SKM-1 treated with dmso at 0.1 percent for 144 hours (cell line): Measurements from ENCODE around the gene KRTAP9-3.
"Not testable (repeated sequence)": the region's sequence is repeated elsewhere in the genome, so short reads cannot be mapped to it uniquely, and the experiment has no call there.

Experiments
- DNase-seq: peaks from one replicate; lab custom pipeline; 2025; ENCODE audit not compliant: unreplicated experiment; lab: John Stamatoyannopoulos, UW

The KRTAP9-3 gene, protein sequence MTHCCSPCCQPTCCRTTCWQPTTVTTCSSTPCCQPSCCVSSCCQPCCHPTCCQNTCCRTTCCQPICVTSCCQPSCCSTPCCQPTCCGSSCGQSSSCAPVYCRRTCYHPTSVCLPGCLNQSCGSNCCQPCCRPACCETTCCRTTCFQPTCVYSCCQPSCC

DNA sequence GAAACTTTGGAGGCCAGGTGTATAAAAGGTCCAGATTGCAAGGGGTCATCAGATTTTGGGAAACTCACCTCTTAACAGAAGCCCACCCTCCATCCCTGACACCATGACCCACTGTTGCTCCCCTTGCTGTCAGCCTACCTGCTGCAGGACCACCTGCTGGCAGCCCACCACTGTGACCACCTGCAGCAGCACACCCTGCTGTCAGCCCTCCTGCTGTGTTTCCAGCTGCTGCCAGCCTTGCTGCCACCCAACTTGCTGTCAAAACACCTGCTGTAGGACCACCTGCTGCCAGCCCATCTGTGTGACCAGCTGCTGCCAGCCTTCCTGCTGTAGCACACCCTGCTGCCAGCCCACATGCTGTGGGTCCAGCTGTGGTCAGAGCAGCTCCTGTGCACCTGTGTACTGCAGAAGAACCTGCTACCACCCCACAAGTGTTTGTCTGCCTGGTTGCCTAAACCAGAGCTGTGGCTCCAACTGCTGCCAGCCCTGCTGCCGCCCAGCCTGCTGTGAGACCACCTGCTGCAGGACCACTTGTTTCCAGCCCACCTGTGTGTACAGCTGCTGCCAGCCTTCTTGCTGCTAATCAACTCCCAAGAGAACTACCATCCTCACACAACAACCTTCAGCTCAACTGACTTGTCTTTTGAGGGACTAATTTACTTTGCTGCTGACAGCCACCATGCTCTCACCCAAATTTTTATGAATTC, at the start of gene KRTAP9-3:
Gene KRTAP9-3, plus strand, starts transcription at position 51 of the 707 bp plus-strand sequence. Its CDS starts 53 bp downstream, at position 104.
- DNase-seq, result not testable (repeated sequence)

DNA sequence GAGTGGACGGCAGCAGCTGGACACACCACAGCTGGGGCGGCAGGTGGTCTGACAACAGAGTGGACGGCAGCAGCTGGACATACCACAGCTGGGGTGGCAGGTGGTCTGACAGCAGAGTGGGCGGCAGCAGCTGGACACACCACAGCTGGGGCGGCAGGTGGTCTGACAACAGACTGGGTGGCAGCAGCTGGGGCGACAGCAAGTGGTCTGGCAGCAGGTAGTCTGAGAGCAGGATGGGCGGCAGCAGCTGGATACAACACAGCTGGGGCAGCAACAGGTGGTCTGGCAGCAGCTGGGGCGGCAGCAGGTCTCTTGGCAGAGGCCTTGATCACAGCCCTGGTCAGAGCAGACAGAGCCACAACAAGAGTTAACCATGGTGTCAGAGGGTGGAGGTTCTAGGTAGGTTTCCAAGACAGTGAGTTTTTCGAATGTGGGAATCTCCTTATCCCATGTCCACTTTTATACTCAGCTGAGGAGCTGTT, 47.7 kb upstream of the KRTAP9-3 start, which contains the start of gene KRTAP4-1:
Gene KRTAP4-1, minus strand, starts transcription at position 432 of the 482 bp plus-strand sequence. Its CDS starts 57 bp downstream, at position 375.
- DNase-seq, result no peak

DNA sequence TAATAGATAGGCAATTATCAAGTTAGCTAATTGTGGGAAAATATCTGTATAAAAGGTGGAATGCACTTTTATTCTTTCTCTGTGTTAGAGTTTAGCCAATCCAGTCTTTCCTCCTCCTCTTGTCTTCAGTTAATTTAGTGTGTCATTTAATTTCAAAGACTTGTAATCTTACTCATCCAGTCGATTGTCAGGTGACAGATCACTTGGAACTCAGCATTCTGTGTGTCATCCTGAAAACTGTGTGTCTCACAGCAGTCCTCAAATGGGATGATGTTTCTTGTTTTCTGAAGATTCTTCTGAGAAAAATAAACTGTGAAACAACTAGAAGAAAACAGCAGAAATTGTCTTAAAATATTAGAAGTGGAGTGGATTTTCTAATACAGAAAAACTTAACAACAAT, 47.2 kb upstream of the KRTAP9-3 start:
- DNase-seq, result no peak

DNA sequence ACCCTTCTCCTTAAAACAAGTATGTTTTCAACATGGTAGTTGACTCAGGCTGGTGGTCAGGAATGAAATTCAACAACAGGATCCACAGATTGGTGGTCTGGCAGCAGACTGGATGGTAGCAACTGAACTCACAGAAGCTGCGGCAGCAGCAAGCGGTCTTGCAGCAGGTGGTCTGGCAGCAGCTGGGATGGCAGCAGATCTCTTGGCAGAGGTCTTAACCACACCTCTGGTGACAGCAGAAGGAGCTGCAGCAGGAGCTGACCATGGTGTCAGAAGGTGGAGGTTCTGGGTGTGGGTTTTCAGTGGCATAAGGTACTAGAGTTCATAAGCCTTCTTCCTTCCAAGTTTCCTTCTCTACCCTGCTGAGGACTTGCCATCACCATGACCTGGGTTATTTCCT, 45.4 kb upstream of the KRTAP9-3 start:
- DNase-seq, result no peak

DNA sequence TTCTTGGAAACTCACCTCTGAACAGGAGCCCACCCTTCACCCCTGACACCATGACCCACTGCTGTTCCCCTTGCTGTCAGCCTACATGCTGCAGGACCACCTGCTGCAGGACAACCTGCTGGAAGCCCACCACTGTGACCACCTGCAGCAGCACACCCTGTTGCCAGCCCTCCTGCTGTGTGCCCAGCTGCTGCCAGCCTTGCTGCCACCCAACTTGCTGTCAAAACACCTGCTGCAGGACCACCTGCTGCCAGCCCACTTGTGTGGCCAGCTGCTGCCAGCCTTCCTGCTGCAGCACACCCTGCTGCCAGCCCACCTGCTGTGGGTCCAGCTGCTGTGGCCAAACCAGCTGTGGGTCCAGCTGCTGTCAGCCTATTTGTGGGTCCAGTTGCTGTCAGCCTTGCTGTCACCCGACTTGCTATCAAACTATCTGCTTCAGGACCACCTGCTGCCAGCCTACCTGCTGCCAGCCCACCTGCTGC, 42.4 kb upstream of the KRTAP9-3 start, which contains the start of gene KRTAP9-1:
Gene KRTAP9-1, plus strand, starts transcription at position 51 of the 482 bp plus-strand sequence. Its CDS starts 0 bp downstream, at position 51.
- DNase-seq, result not testable (repeated sequence)

DNA sequence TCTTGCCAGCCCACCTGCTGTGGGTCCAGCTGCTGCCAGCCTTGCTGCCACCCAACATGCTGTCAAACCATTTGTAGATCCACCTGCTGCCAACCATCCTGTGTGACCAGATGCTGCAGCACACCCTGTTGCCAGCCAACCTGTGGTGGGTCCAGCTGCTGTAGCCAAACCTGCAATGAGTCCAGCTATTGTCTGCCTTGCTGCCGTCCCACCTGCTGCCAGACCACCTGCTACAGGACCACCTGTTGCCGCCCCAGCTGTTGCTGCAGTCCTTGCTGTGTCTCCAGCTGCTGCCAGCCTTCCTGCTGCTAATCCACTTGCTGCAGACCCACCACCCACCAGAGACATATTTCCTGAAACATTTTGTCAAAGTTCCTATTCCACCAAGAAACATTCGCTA, 41.9 kb upstream of the KRTAP9-3 start:
- no peak for DNase-seq

DNA sequence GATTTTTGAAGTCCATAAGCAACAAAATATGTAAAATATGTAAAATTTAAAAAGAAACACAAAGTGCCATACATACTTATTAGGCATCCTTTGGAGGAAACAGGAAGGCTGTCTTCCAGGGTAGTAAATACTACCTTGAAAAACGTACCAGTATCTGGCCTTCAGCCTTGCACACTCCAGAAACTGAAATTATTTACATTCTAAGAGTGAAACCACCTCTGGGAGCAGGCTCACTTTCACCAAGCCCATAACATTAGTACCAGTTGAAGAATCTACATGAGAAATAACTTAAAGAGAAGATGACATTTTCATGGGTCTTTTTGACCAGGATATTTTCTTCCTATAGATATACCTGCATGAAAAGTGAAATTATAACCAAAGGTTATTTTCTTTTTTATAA, 36.2 kb upstream of the KRTAP9-3 start:
- DNase-seq, result no peak

DNA sequence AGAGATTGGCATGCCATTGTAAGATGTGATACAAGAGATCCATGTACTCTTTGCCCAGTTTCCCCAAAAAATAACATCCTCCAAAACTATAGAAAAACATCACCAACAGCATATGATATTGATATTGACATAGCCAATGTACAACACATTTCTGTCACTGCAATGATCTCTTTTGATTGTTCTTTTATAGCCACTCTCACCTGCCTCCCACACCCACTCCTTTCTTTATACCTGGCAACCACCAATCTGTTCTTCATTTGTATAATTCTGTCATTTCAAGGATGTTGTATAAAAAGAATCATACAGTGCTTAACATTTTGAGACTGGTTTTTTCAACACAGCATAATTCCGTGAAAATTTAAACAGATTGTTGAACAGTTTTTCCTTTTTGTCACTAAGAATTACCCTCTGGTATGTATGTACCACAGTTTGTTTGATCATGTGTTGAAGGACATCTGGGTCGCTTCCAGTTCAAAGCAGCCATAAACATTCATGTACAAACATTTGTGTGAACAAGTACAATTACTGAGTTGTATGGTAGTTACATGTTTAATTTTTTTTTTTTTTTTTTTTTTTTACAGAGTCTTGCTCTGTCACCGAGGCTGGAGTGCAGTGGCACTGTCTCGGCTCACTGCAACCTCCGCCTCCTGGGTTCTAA, 32.7 kb upstream of the KRTAP9-3 start:
- DNase-seq, result no peak

DNA sequence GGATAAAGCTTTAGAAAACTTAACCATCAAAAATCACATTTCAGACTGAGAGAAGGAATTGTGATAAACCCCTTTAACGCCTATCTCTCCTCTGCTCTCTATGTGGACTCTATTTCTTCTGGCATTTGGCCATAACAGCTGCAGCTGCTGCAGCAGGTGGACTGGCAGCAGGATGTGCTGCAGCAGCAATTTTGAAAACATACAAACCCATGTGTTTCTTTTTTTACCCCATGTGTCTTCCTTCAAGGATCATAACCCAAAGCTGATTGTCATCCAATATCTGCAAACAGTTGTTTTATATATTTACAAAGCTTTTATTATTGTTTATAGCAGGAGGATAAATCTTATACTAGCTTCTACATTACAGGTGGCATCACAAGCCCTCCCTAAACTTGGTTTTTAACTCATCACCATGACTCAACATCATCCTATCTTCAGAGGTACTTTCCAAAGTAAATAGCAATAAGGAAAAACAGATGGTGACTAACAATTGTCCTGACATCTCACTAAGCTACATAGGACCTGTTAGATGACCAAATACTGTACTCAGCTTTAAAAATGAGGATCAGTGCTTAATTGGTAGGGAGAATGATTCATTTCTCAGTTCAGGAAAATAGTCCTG, 20.3 kb upstream of the KRTAP9-3 start:
- no peak for DNase-seq

DNA sequence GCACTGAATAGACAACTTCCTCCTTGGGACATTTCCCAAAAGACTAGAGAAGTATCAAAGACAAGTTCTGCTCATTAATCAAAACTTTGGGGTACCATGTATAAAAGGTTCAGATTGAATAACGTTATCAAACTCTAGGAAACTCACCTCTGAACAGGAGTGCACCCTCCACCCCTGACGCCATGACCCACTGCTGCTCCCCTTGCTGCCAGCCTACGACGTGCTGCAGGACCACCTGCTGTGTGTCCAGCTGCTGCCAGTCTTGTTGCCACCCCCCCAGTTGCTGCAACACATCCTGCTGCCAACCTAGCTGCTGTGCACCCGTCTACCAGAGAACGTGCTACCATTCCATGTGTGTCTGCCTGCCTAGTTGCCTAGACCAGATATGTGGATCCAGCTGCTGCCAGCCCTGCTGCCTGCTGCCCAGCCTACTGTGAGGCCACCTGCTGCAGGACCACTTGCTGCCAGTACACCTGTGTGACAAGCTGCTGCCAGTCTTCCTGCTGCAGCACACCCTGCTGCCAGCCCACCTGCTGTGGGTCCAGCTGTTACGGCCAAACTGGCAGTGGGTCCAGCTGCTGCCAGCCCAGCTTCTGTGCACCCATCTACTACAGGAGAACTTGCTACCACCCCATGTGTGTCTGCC, 19.6 kb upstream of the KRTAP9-3 start:
- no peak for DNase-seq

DNA sequence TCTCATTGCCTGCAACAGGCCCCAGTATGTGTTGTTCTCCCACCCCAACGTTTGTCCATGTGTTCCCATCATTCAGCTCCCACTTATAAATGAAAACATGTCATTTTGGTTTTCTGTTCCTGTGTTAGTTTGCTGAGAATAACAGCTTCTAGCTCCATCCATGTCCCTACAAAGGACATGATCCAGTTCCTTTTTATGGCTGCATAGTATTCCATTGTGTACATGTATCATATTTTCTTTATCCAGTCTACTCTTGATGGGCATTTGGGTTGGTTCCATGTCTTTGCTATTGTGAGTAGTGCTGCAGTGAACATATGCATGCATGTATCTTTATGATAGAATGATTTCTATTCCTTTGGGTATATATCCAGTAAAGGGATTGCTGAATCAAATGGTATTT, 16.6 kb upstream of the KRTAP9-3 start:
- no peak for DNase-seq

DNA sequence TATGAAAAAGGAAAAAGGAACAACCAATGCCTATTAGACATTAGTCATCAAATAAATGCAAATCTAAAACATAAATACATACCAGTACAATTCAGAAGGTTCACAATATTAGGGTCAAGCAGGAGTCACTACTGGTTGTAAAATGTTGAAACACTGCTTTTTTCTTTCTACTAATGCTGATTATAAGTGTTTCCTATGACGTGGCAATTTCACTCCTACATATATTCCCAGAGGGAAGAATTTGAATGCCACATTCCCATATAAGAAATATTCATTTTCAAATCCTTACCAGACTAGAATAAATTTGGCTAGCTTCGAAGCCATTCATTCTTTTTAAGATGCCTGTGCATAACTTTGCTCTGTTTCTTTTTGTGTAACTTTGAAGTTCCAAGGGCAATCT, 8.4 kb upstream of the KRTAP9-3 start:
- no peak for DNase-seq

DNA sequence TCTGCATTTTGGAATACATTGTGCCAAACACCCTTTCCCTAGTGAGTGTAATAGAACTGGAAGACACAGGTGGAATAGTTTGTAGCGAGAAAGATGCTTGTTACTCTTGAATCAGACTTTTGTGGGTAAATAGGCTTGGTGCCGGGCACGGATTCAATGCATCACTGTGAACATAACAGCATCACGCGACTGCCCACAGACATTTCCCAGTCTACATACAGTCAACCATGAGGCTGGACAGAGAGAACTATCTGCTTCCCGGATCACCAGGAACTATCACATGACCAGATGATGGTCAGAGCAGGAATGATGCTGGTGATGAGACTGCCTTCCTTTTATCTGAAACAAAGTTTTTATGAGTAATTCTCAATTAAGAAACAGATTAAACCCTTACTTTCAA, 6.2 kb upstream of the KRTAP9-3 start:
- DNase-seq, result no peak

DNA sequence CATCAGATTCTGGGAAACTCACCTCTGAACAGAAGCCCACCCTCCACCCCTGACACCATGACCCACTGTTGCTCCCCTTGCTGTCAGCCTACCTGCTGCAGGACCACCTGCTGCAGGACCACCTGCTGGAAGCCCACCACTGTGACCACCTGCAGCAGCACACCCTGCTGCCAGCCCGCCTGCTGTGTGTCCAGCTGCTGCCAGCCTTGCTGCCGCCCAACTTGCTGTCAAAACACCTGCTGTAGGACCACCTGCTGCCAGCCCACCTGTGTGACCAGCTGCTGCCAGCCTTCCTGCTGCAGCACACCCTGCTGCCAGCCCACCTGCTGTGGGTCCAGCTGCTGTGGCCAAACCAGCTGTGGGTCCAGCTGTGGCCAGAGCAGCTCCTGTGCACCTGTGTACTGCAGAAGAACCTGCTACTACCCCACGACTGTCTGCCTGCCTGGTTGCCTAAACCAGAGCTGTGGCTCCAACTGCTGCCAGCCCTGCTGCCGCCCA, 5.6 kb upstream of the KRTAP9-3 start, which contains the start of gene KRTAP9-2:
Gene KRTAP9-2, plus strand, starts transcription at position 51 of the 498 bp plus-strand sequence. Its CDS starts 7 bp downstream, at position 58.
- DNase-seq, result not testable (repeated sequence)

DNA sequence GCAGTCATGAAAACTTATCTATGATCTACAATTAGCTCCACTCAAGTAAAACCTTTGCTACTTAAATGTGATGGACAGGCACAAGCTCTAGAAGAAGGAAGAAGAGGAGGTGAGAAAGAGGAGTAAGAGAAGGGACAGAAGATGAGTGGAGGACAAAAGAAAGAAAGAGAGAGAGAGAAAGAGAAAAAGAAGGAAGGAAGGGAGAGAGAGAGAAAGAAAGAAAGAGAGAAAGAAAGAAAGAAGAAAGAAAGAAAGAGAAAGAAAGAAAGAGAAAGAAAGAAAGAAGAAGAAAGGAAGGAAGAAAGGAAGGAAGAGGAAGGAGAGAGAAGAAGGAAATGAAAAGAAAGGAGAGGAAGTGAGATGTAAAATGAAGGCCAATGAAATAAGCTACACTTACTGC, 2.2 kb upstream of the KRTAP9-3 start:
- DNase-seq, result no peak

DNA sequence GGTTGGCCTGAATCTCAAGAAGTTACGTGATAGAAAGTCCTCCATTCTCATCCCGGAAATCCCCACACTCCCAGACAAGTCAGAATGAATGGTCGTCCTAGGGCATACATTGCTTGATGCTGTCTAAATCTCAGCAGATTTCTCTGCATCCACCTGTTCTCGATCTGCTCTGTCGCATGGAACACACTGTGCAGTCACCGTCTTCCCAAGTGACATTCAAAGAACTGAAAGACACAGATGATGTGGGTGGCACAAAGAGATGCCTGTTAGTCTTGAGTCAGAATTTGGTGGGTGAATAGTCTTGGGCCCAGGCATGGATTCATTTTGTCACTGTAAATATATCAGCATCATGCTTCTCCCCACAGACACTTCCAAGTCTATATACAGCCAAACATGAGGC, 518 bp upstream of the KRTAP9-3 start:
- DNase-seq, result no peak

DNA sequence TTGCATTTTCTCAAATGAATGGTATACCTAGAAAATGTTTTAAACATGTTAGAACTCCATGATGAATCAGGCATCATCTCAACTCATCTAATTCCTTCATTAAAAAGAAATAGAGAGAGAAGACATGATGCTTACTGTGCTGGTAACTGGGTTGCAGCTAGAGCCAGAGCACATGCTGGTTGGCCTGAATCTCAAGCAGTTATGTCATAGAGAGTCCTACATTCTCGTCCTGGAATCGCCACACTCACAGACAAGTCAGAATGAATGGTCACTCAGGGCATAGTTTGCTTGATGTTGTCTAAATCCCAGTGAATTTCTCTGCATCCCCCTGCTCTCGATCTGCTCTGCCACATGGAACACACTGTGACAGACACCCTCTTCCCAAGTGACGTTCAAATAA, 4.9 kb downstream of the KRTAP9-3 start:
- not testable (repeated sequence) for DNase-seq

DNA sequence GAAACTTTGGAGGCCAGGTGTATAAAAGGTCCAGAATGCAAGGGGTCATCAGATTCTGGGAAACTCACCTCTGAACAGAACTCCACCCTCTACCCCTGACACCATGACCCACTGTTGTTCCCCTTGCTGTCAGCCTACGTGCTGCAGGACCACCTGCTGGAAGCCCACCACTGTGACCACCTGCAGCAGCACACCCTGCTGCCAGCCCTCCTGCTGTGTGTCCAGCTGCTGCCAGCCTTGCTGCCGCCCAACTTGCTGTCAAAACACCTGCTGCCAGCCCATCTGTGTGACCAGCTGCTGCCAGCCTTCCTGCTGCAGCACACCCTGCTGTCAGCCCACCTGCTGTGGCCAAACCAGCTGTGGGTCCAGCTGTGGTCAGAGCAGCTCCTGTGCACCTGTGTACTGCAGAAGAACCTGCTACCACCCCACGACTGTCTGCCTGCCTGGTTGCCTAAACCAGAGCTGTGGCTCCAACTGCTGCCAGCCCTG, 5.7 kb downstream of the KRTAP9-3 start, which contains the start of gene KRTAP9-8:
Gene KRTAP9-8, plus strand, starts transcription at position 51 of the 489 bp plus-strand sequence. Its CDS starts 53 bp downstream, at position 104.
- DNase-seq, result not testable (repeated sequence)

DNA sequence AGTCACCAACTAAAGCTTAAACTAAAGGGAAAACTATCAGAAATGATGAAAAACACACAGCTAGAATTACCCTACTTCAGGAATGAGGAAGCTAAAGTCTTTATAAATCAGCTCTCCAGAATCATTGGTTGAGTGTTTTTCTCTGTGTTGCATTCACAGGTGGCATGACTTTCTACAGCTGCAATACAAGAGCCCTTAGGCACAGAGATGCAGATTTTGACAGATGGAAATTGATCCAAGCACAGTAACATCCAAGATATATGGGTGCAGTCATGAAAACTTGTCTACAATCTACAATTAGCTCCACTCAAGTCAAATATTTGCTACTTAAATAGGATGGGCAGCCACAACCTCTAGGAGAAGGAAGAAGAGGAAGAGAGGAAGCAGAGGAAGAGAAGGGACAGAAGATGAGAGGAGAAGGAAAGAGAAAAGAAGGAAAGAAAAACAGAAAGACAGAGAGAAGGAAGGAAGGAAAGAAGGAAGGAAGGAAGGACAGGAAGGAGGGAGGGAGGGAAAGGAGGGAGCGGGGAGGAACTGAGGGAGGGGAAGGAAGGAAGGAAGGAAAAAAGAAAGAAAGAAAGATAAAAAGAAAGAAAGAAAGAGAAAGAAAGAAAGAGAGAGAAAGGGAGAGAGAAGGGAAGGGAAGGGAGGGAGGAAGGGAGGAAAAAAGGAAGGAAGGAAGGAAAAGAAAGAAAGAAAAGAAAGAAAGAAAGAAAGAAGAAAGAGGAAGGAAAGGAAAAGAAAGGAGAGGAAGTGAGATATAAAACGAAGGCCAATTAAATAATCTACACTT, 14.9 kb downstream of the KRTAP9-3 start:
- not testable (repeated sequence) for DNase-seq
